ENCODE results near the gene LOXL1.

The LOXL1 gene

GRCh38 chr15:73926219-73927002 is at the start of gene LOXL1:
Gene LOXL1 (plus strand): TSS chr15:73926462. CDS start chr15:73926784, 322 bp downstream.
- peak; percentile 65 for DNase-seq (ENCODE audit: low read depth, low spot score)

DNA sequence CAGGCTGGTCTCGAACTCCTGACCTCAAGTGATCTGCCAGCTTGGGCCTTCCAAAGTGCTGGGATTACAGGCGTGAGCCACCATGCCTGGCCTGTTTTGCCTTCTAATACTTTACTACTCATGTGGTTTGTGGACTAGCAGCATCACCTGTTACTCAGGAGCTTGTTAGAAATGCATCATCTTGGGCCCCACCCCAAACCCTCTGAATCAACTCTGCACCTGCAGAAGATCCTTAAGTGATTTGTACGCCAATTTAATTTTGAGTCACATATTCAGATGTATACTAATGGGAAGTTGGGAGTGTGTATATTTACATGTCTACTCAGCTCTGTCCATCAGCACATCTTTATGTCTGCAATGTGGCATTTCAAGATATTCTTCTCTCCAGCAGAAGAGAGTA is 46.8 kb upstream of the LOXL1 start:
- DNase-seq (ENCODE audit: low read depth, low spot score): no peak

DNA sequence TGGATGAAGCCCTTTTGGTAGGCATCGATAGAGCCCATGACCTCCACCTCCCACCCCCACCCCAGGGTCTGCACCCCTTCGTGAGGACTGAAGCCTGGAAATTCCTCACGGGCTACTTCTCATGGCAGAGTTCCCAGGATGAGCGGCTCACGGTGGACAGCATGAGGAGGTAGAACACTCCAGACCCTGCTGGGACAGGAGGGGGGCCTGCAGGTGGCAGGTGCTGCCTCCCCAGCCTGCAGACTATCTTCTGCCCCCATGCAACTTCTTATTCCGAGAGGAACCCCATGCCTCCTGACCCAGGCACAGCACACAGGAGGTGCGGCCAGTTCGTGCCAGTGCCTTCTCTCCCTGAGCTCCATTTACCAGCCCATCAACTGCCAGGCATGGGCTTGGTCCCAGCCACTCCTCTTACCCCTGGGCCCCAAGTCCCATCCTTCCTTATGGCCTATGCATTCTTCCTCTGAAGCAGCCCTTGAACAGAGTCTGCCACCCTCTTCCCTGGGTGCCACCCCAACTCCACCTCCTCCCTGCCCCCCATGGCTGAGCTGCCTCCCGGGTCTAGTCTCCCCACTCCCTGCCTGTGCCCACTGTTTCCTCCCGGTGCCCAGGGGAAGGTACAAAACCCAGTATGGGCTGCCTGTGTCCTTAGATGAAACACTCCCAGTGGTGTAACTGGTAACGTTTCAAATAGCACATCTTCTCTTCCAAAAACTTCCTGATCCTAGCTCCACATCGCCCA is 44.5 kb upstream of the LOXL1 start:
- no peak for DNase-seq (ENCODE audit: low read depth, low spot score)

DNA sequence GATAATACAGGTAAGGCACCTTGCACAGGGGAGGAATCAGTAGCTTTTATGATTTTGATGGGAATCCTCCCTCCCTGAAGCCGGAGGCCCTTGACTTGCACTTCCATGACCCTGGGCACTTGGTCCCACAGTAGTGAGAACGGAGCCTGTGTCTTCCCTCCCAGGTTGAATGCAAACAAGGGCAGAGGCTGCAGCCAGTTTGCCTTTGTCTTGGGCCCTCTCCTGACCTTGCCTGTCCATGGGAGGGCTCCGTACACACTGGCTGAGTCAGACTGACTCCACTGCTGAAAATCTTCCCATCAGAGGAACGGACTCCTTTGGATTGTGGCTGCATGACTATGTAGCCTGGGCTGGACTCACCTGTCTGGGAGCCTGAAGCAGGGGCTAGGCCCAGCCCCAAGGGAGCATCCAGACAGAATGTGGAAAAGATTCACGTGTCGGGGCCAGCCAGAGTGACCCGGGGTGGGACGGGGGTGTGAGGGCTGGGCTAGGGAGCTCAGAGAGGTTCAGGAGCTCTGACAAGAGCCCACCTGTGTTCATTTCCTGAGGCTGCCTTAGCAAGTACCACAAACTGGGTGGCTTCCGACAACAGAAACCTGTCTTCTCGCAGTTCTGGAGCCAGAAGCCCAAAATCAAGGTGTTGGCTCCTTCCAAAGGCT is 43.4 kb upstream of the LOXL1 start:
- no peak for DNase-seq (ENCODE audit: low read depth, low spot score)

DNA sequence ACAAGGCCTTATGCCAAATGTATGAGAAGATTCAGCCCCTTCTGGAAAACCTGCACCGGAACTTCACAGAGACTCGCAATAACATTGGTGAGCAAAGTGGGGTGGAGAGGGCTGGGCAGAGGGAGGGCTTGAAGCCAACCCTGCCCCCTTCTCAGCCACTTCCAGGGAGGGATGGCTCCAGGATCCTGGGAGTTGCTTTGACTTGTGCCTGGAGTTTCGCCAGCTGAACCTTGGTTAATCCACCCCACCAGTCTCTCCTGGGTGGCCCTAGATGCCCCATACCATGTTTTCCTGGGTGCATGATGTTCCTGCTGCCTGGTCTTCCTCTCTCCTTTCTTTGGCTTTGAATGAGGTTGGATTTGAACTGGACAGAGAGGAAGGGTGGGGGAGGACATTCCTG is 42.1 kb upstream of the LOXL1 start:
- DNase-seq (ENCODE audit: low read depth, low spot score): no peak

DNA sequence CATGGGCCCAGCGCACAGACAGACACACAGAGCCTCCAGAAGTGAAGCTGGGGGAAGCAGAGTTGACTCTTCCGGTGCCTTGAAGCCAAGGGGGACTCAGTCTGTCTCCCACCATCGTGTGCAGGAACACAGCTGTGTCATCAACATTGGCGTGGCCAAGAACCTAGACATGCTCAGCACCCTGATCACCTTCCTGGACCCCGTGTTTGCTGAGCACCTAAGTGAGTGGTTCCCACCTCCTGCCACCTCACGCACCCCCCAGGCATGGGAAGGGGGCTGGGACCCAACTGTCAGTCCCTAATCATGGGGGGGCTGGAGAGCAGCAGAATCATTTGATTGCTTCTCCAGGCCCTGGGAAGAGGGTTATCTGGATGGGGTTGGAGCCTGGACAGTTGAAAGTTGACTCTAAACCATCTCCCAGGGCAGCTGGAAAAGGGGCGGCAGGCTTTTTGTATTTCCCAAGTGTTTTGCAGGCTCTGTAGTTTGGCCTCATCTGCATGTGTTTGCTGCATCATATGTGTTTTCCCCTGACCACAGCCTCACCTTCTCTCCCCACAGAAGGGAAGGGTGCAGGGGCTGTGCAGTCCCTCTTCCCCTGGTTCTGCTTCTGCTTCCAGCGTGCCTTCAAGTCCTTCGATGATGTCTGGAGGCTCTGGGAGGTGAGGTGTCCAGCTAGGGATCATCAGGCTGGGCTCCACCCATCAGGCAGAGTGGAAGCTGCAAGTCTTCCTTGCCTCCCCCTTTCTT is 40.1 kb upstream of the LOXL1 start:
- no peak for DNase-seq (ENCODE audit: low read depth, low spot score)

- no peak for DNase-seq (ENCODE audit: low read depth, low spot score)
These were observed 39.4 kb upstream of the LOXL1 start for GRCh38 chr15:73886717-73887345.

DNA sequence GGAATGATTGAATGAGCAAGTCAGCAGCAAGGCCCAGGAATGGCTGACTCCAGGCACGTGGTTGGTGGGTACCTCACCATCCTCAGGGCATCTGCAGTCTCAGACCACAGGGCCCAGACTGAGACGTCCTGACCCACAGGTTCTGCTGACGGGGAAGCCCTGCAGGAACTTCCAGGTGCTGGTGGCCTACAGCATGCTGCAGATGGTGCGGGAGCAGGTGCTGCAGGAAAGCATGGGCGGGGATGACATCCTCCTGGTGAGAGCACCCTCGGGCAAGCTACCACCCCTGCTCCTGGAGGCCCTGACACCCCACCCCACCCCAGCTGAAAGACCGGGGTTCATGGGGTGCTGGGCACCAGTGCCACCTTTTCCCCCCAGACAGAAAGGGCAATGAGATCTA is 38.8 kb upstream of the LOXL1 start:
- DNase-seq (ENCODE audit: low read depth, low spot score): no peak

DNA sequence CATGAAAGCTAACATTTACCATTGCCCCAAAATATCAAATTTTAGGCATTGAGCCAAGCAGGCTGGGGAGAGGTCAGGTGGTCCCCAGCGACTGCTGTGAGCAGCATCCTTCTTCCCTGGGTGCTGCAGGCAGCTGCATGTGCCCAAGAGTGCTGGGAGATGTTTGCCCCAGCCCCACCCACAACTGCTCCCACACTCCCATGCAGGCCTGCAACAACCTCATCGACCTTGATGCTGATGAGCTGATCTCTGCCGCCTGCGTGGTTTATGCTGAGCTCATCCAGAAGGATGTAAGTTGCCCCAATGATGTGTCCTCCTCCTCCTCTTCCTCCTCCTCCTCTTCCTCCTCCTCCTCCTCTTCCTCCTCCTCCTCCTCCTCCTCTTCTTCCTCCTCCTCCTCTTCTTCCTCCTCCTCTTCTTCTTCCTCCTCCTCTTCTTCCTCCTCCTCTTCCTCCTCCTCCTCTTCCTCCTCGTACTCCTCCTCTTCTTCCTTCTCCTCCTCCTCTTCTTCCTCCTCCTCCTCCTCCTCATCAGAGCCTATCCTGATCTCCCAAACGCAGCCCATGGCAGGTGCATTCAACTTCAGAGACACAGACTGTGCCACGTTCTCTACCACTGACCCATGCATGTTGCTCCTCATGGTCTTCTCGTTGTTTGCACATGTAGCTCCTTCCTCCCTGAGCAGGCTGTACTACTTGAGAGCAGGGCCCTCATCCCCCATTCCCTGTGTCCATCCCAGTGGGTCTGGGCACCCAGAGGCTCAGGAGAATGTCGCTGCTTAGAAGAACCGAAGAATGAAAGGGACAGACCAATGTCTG is 37.8 kb upstream of the LOXL1 start:
- DNase-seq (ENCODE audit: low read depth, low spot score): no peak

DNA sequence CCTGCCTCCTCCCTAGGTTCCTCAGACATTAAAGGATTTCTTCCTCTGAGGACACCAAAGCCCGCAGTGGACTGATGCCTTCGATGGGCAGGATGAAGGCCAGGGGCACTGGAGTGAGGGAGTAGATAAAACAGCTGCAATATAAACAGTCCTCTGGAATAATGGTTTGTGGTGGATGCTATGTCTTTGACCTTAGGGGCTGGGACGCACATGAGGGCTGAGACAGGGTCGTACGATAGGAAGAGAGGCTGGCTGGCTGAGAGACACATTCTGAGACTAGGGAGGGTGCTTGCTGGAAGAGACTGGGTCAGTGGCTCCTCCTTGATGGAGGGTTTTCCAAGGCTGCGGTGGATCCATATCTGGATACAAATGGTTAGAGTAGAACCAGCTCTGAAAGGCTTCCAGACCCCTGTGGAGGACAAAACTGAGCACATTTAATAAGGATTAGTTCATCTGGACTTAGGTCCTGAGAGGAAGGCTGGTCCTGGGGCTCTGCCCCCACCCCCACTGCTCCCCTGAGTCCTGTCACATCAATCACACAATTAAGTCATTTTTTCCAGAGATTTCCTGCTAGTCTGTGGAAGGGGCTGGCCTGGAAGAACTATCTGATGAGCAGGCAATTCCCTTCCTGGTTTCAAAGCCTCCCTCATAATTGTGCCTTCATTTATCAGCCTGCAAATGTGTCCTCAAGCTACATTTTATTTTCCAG is 37.1 kb upstream of the LOXL1 start:
- DNase-seq (ENCODE audit: low read depth, low spot score): no peak

DNA sequence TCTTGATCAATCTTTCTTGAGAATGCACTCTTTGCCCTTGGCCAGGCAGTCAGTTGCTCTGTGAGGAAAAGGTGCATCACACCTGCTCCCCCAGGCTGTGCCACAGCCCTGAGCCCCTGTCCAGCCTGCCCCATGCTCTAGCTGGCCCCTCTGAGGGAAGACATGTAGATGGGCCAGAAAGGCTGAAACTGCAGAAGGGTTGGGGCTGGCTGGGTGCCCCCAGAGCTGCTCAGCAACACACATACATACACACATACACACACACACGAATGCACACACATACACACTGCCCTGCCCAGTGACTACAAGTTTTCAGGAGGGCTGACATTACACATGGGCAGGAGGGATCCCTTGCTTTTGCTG is 36.5 kb upstream of the LOXL1 start:
- no peak for DNase-seq (ENCODE audit: low read depth, low spot score)

DNA sequence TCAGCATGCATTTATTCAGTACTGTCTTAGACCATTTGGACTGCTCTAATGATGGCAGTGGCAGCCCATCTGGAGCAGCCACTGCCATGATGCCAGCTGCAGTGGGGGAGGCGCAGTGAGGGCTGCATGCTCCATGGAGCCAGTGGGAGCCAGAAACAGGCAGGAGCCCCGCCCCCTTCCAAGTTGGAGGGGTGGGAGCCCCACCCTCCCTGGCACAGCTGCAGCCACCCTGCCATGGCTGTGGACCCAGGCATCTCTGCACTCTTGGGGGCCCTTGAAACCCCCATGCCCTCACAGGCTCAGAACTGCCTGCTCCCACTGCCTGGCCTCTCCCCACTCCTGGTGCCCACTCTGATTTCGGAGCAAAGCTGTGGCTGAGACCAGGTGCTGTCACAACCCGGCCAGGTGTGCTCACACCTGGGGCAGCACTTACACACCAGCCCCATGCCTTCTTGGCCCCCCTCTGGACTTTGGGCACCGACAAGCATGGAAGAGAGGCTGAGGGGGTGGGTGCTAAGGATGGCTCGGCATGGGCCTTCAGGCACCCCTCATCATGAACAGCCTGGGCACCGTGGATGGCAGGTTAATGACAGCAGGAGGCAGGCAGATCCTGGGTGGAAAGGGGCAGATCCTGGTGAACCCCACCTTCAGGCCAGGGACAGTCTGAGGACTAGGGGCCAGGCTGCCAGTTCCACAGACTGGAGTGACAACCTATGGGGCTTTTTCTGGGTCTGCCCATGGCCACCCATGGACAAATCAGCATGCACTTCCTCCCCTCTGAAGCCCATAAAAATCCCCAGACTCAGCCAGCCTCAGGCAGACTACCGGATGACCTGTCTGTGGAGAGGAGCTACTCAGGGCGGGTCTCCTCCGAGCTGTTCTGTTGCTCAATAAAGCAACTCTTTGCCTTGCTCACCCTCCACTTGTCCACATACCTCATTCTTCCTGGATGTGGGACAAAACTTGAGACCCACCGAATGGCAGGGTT is 34.6 kb upstream of the LOXL1 start:
- no peak for DNase-seq (ENCODE audit: low read depth, low spot score)

GRCh38 chr15:73892446-73893226 is 33.6 kb upstream of the LOXL1 start:
- DNase-seq (ENCODE audit: low read depth, low spot score): no peak

- no peak for DNase-seq (ENCODE audit: low read depth, low spot score)
These were observed 32.0 kb upstream of the LOXL1 start for GRCh38 chr15:73894133-73894814.

GRCh38 chr15:73897441-73898261 is 28.6 kb upstream of the LOXL1 start:
- peak; percentile 40 for DNase-seq (ENCODE audit: low read depth, low spot score)
